CD4-positive, CD25-positive, alpha-beta regulatory T cell (primary cell): ENCODE measurements around the gene TMEM59. TPM values are rescaled to one million over a fixed set of nuclear protein-coding genes. Genes with fewer than 3 reads are reported as not detected.

ENCODE experiments used
- ATAC-seq, 2 donors: fragments of 150-1000 bp; cut with Tn5 transposase; one replicate each; pipeline ENCODE4 v1.10.0; 2021; ENCODE audit warnings: low read depth in 2 of 2, moderate number of reproducible peaks in 2 of 2, moderate library complexity in 1 of 2
- DNase-seq, 3 donors: peaks; one replicate each; pipeline versions ENCODE4 v3.0.0 to v3.0.0-alpha.2; 2012 to 2022; ENCODE audit warnings: mixed read lengths in 1 of 3
- H3K27ac ChIP-seq: one replicate; pipeline ENCODE4 v1.7.0; 2013; ENCODE audit warnings: mild to moderate bottlenecking, low read length; ENCODE audit not compliant: insufficient read depth, poor library complexity, severe bottlenecking
- H3K27me3 ChIP-seq: one replicate; pipeline ENCODE4 v1.7.0; 2013; ENCODE audit warnings: low read length; ENCODE audit not compliant: control insufficient read depth, insufficient read depth
- H3K36me3 ChIP-seq: one replicate; pipeline ENCODE4 v1.7.0; 2013; ENCODE audit warnings: mild to moderate bottlenecking, low read length, moderate library complexity; ENCODE audit not compliant: control insufficient read depth, insufficient read depth
- H3K4me1 ChIP-seq: 2 replicates; pipeline ENCODE4 v1.7.0; 2013; ENCODE audit warnings: mild to moderate bottlenecking, low read length; ENCODE audit not compliant: insufficient read depth, control insufficient read depth, poor library complexity, severe bottlenecking
- H3K4me3 ChIP-seq: one replicate; pipeline ENCODE4 v1.7.0; 2013; ENCODE audit warnings: low read depth, mild to moderate bottlenecking, low read length, moderate library complexity
- H3K9me3 ChIP-seq, 2 experiments: 1 replicate in 1 of 2; 2 replicates in 1 of 2; pipeline ENCODE4 v1.7.0; 2013; ENCODE audit warnings: low read length in 2 of 2, mild to moderate bottlenecking in 1 of 2, moderate library complexity in 1 of 2; ENCODE audit not compliant: control insufficient read depth in 2 of 2
- H3K27ac Mint-ChIP-seq, 3 donors: one replicate each; pipeline ENCODE4 v1.8.0; 2020 to 2022; ENCODE audit warnings: mild to moderate bottlenecking in 3 of 3, mixed read lengths in 3 of 3, moderate library complexity in 2 of 3
- H3K27me3 Mint-ChIP-seq: one replicate; pipeline ENCODE4 v1.8.0; 2022; ENCODE audit warnings: mild to moderate bottlenecking, mixed read lengths
- H3K36me3 Mint-ChIP-seq: one replicate; pipeline ENCODE4 v1.8.0; 2020; ENCODE audit warnings: mixed read lengths
- H3K4me1 Mint-ChIP-seq, 4 donors: one replicate each; pipeline ENCODE4 v1.8.0; 2020 to 2022; ENCODE audit warnings: mixed read lengths in 4 of 4, mild to moderate bottlenecking in 1 of 4
- H3K4me3 Mint-ChIP-seq, 4 donors: one replicate each; pipeline ENCODE4 v1.8.0; 2020 to 2022; ENCODE audit warnings: mild to moderate bottlenecking in 4 of 4, mixed read lengths in 4 of 4, moderate library complexity in 3 of 4
- H3K9me3 Mint-ChIP-seq, 7 donors: one replicate each; pipeline ENCODE4 v1.8.0; 2020 to 2022; ENCODE audit warnings: mixed read lengths in 7 of 7, mild to moderate bottlenecking in 3 of 7, moderate library complexity in 2 of 7
- polyA plus RNA-seq, 4 donors: library from polyadenylated mRNA; unstranded; fragments of 300-500 nt; fragmentation: Illumina TruSeq; gene quantifications; one replicate each; pipeline ENCODE4 v1.2.3, GENCODE V29; 2021
- total RNA-seq: library from RNA; stranded (reverse); gene quantifications from one replicate; pipeline ENCODE4 v1.2.3, GENCODE V29; 2022

Gene TMEM59
- total and polyA plus RNA-seq, 5 donors from 2014 or later = 180 to 863 (median 680) TPM

GRCh38 chr1:54094001-54094729, 41.2 kb upstream of the TMEM59 start:
- Mint-ChIP-seq H3K27me3 (no peaks in the 10 kb centered on the region), H3K4me1 (peaks cover 0 to 7% (median 5%) of the 10 kb centered on the region in 4 donors), H3K27ac (peak overlapping the region in 2 of 3 donors; percentile 13 to 53), H3K4me3 (no peak overlapping the region), H3K36me3 (peaks cover 49% of the 10 kb centered on the region), H3K9me3 (no peaks in the 10 kb centered on the region)
- Histone ChIP-seq H3K27ac (no peak overlapping the region), H3K27me3 (no peaks in the 10 kb centered on the region), H3K9me3 (no peaks in the 10 kb centered on the region), H3K36me3 (peaks cover 28% of the 10 kb centered on the region), H3K4me3 (no peak overlapping the region), H3K4me1 (no peaks in the 10 kb centered on the region)
- DNase-seq (no peak), ATAC-seq (no peak)

GRCh38 chr1:54091666-54092065, 38.7 kb upstream of the TMEM59 start:
- H3K36me3 Mint-ChIP-seq = peaks cover 35% of the 10 kb centered on the region
- no peak overlapping the region for H3K27ac Mint-ChIP-seq

GRCh38 chr1:54088385-54088784, 35.4 kb upstream of the TMEM59 start:
- Mint-ChIP-seq H3K27me3 (no peaks in the 10 kb centered on the region), H3K4me3 (no peak overlapping the region), H3K9me3 (no peaks in the 10 kb centered on the region), H3K36me3 (peaks cover 20% of the 10 kb centered on the region), H3K27ac (no peak overlapping the region), H3K4me1 (peaks cover 0 to 12% (median 4%) of the 10 kb centered on the region in 4 donors)
- peaks cover 13% of the 10 kb centered on the region for H3K36me3 ChIP-seq
- no peak overlapping the region for H3K4me3 ChIP-seq
- DNase-seq (no peak), ATAC-seq (no peak)
- no peak overlapping the region for H3K27ac ChIP-seq
- no peaks in the 10 kb centered on the region for H3K27me3 ChIP-seq
- H3K4me1 ChIP-seq = no peaks in the 10 kb centered on the region
- no peaks in the 10 kb centered on the region for H3K9me3 ChIP-seq

More at GRCh38 chr1:54091666-54092065, 38.7 kb upstream of the TMEM59 start:
- Histone ChIP-seq H3K4me3 (no peak overlapping the region), H3K36me3 (peaks cover 25% of the 10 kb centered on the region), H3K4me1 (no peaks in the 10 kb centered on the region), H3K27me3 (no peaks in the 10 kb centered on the region), H3K27ac (no peak overlapping the region), H3K9me3 (no peaks in the 10 kb centered on the region)
- DNase-seq = no peak
- no peaks in the 10 kb centered on the region for H3K9me3 Mint-ChIP-seq
- no peak overlapping the region for H3K4me3 Mint-ChIP-seq
- H3K27me3 Mint-ChIP-seq = no peaks in the 10 kb centered on the region
- ATAC-seq = no peak
- H3K4me1 Mint-ChIP-seq = peaks cover 0 to 8% (median 3%) of the 10 kb centered on the region in 4 donors

- H3K36me3 Mint-ChIP-seq = peaks cover 18% of the 10 kb centered on the region
- peaks cover 8% of the 10 kb centered on the region for H3K36me3 ChIP-seq
- ATAC-seq (no peak), DNase-seq (no peak)
- no peak overlapping the region for H3K4me3 Mint-ChIP-seq
- H3K4me1 ChIP-seq = no peaks in the 10 kb centered on the region
- H3K4me1 Mint-ChIP-seq = peaks cover 0 to 18% (median 5%) of the 10 kb centered on the region in 4 donors
- peak overlapping the region in 1 of 3 donors; percentile 45 for H3K27ac Mint-ChIP-seq
- no peaks in the 10 kb centered on the region for H3K9me3 ChIP-seq
- no peak overlapping the region for H3K27ac ChIP-seq
- no peaks in the 10 kb centered on the region for H3K27me3 ChIP-seq
- no peak overlapping the region for H3K4me3 ChIP-seq
- no peaks in the 10 kb centered on the region for H3K27me3 Mint-ChIP-seq
- H3K9me3 Mint-ChIP-seq = no peaks in the 10 kb centered on the region
Measured at GRCh38 chr1:54086754-54087153, 33.8 kb upstream of the TMEM59 start.

GRCh38 chr1:54084794-54085193, 31.8 kb upstream of the TMEM59 start:
- H3K36me3 Mint-ChIP-seq = peaks cover 18% of the 10 kb centered on the region
- Histone ChIP-seq H3K36me3 (peaks cover 7% of the 10 kb centered on the region), H3K27ac (no peak overlapping the region), H3K4me1 (no peaks in the 10 kb centered on the region), H3K9me3 (no peaks in the 10 kb centered on the region), H3K27me3 (no peaks in the 10 kb centered on the region), H3K4me3 (no peak overlapping the region)
- peaks cover 0 to 23% (median 8%) of the 10 kb centered on the region in 4 donors for H3K4me1 Mint-ChIP-seq
- no peak overlapping the region for H3K27ac Mint-ChIP-seq
- no peak for ATAC-seq
- H3K9me3 Mint-ChIP-seq = no peaks in the 10 kb centered on the region
- no peaks in the 10 kb centered on the region for H3K27me3 Mint-ChIP-seq
- H3K4me3 Mint-ChIP-seq = no peak overlapping the region
- no peak for DNase-seq

GRCh38 chr1:54081306-54082270, 28.6 kb upstream of the TMEM59 start:
- Histone ChIP-seq H3K9me3 (no peaks in the 10 kb centered on the region), H3K4me3 (no peak overlapping the region), H3K4me1 (no peaks in the 10 kb centered on the region), H3K36me3 (no peaks in the 10 kb centered on the region), H3K27me3 (no peaks in the 10 kb centered on the region), H3K27ac (no peak overlapping the region)
- DNase-seq (peak; percentile 24 to 71 (median 27)), ATAC-seq (peak; percentile 55 to 65)
- Mint-ChIP-seq H3K27me3 (no peaks in the 10 kb centered on the region), H3K36me3 (peaks cover 15% of the 10 kb centered on the region), H3K4me1 (peaks cover 3 to 20% (median 10%) of the 10 kb centered on the region in 4 donors), H3K9me3 (no peaks in the 10 kb centered on the region), H3K27ac (no peak overlapping the region), H3K4me3 (no peak overlapping the region)

GRCh38 chr1:54080598-54081049, 27.6 kb upstream of the TMEM59 start:
- H3K36me3 ChIP-seq = peaks cover 5% of the 10 kb centered on the region
- no peaks in the 10 kb centered on the region for H3K4me1 ChIP-seq
- no peaks in the 10 kb centered on the region for H3K27me3 Mint-ChIP-seq
- H3K4me3 Mint-ChIP-seq = no peak overlapping the region
- no peaks in the 10 kb centered on the region for H3K9me3 ChIP-seq
- H3K27me3 ChIP-seq = no peaks in the 10 kb centered on the region
- H3K4me1 Mint-ChIP-seq = peaks cover 3 to 14% (median 9%) of the 10 kb centered on the region in 4 donors
- no peaks in the 10 kb centered on the region for H3K9me3 Mint-ChIP-seq
- no peak overlapping the region for H3K4me3 ChIP-seq
- no peak overlapping the region for H3K27ac Mint-ChIP-seq
- ATAC-seq (no peak), DNase-seq (no peak)
- peaks cover 15% of the 10 kb centered on the region for H3K36me3 Mint-ChIP-seq
- H3K27ac ChIP-seq = no peak overlapping the region
